H1 (cell line): Measurements from ENCODE around the gene CROCC. TPM values are rescaled to one million over a fixed set of nuclear protein-coding genes. Genes with fewer than 3 reads are reported as not detected.

Source experiments
- MAFK ChIP-seq: IDR thresholded peaks from 2 replicates; pipeline ENCODE4 v1.6.1; 2012; ENCODE audit warnings: low read depth, mild to moderate bottlenecking, improper control_type of control experiment, low read length
- polyA plus RNA-seq, 7 experiments: library from polyadenylated mRNA; depleted of rRNA in 3 of 7; stranded (reverse) in 5 of 7; unstranded in 2 of 7; fragments of >200 nt in 5 of 7; fragments of 200-250 nt in 2 of 7; gene quantifications; 1 replicate in 5 of 7; 2 replicates in 1 of 7; 4 replicates in 1 of 7; pipeline versions ENCODE4 v1.2.1 to v1.2.3, GENCODE V29; 2011 to 2013; ENCODE audit warnings: missing spikeins in 2 of 7, mixed read lengths in 2 of 7
- total RNA-seq: library from RNA; stranded (reverse); fragmentation: NEBNext Ultra II Directional; extraction: Animal tissue kit (Norgen Biotek cat#: 25700); gene quantifications from 2 replicates; pipeline ENCODE4 v1.2.1, GENCODE V29; 2021
- TF ChIP-seq, protein P1 (sequence below): IDR thresholded peaks from 2 replicates; pipeline ENCODE4 v1.6.1; 2012; ENCODE audit warnings: low read length, inconsistent platforms

CROCC gene
- total and polyA plus RNA-seq, 2 of the 8 experiments (the other 6 are each of a cell fraction or from before 2014, with no cell fraction given): 12.1 to 39.5 TPM

DNA sequence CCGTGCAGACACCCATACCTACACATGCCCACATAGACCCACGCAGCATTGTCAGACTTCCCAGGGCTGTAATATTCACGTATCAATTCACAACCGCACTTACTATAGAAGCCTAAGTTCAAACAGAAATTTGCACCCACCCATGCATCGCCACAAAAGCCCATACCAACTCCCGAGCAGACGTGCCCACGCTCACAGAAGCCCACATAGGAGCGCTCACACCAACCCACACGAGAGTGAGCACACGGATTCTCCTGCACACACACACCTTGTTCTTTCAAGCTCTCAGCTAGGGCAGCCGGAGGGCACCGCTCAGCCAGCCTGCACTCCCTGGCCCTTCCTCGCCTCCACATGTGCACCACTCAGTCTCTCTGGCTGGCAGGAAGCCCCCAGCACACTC is 54.1 kb downstream of the CROCC start (continued):
- TF ChIP-seq, protein P1, sequence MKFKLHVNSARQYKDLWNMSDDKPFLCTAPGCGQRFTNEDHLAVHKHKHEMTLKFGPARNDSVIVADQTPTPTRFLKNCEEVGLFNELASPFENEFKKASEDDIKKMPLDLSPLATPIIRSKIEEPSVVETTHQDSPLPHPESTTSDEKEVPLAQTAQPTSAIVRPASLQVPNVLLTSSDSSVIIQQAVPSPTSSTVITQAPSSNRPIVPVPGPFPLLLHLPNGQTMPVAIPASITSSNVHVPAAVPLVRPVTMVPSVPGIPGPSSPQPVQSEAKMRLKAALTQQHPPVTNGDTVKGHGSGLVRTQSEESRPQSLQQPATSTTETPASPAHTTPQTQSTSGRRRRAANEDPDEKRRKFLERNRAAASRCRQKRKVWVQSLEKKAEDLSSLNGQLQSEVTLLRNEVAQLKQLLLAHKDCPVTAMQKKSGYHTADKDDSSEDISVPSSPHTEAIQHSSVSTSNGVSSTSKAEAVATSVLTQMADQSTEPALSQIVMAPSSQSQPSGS: no peak
- TF ChIP-seq MAFK: no peak
